ENCODE results near the gene NHLRC2.

The NHLRC2 gene

GRCh38 chr10:113945075-113945686, 90.7 kb downstream of the NHLRC2 start:
- no peak for FAIRE-seq

DNA sequence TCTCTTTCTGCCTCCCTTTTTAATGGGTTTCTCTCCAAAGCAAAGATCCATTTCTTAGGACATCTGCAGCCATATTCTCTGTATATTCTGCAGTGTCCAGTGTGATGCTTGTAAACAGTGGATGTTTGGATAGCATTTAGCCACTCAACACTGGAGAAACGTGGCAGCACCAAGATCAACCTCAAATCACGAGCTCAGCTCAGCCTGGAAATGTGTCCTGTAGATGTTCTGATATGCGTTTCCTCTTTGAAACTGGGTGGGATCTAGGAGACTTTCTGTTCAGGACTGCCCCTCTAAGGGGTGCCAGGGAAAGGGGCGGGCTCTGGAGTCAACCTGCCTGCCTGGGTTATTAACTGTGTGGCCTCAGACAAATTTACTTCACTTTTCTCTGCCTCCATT, 91.2 kb downstream of the NHLRC2 start:
- FAIRE-seq: no peak

DNA sequence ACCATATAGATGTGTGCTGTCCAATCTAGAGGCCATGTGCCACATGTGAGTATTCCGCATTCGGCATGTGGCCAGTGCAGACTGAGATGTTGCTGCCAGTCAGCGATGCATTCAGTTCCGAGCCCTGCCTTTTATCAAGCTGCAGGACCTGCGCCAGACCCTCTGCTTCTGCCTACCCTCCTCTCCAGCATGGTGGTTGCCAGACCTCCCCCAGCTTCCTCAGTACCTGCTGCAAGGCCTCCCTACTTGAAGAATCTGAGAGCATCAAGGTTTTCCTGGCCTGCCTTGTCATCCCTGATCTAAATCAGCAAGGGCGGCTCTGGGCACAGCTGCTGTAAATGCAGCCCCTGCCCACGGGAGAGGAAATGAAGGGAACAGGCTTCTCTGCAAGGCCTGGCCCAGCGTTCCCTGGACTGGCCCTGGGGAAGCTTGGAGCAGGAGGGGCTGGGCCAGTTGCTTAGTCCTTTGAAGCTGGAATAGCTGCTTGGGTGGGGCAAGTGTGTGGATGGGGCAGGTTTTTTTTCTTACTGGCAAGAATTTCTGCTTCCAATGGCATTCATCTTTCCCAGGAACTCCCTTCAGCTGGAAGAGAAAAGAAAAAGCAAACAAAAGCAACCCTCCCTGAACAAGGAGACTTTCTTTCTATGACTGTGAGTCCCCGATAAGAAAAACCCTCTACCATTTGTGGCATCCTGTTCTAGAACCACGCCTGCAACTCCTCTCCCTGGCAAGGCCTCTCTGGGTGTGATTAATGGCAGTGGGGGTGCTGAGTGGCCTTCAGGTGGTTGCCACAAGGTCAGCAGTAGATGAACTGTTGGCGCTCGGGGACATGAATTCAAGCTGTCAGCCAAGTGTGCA, 93.0 kb downstream of the NHLRC2 start:
- FAIRE-seq: no peak

GRCh38 chr10:113948048-113948447, 93.6 kb downstream of the NHLRC2 start:
- no peak for FAIRE-seq

GRCh38 chr10:113950268-113950667, 95.8 kb downstream of the NHLRC2 start:
- no peak for FAIRE-seq

- FAIRE-seq: no peak
Measured at GRCh38 chr10:113953505-113954272, 99.2 kb downstream of the NHLRC2 start.

- no peak for FAIRE-seq
Measured at GRCh38 chr10:113954409-113954808, 99.9 kb downstream of the NHLRC2 start.

- no peak for FAIRE-seq
Measured at GRCh38 chr10:113957013-113957412, 102.6 kb downstream of the NHLRC2 start.

DNA sequence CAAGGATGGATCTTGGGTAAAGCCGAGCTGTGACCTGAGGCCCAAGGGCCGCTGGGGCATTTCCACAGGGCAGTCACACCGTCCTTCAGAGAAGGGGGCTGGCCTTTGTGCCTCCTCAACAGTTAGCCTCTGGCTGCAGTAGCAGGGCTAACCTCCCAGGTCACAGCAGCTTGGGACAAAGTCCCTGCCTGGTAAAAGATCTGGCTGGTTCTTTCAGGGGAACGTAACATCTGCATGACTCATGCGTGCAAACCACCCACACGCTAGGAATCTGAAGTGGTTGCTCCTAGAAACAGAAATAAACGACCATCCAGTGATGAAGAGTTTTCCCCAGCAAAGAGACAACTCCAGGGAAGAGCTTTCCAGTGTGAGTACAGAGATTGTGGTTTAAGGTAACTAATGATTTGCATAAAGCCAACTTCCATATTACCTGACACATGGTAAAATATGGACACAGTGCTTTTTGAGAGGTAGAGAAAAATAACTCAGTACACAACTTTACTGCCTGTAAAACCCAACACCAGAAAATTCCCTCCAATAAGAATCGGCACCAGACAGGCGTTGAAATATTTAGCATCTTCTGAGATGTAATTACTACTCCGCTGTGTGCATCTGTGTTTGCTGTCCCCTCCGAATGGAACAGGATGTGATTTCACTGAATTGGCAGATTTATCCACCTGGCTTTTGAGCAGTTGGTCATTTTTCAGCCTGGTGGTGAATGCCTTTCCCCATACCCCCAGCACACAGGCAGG, 104.3 kb downstream of the NHLRC2 start:
- no peak for FAIRE-seq

GRCh38 chr10:113959383-113959760, 104.9 kb downstream of the NHLRC2 start:
- no peak for FAIRE-seq

- no peak for FAIRE-seq
Measured at GRCh38 chr10:113960617-113961181, 106.2 kb downstream of the NHLRC2 start.

DNA sequence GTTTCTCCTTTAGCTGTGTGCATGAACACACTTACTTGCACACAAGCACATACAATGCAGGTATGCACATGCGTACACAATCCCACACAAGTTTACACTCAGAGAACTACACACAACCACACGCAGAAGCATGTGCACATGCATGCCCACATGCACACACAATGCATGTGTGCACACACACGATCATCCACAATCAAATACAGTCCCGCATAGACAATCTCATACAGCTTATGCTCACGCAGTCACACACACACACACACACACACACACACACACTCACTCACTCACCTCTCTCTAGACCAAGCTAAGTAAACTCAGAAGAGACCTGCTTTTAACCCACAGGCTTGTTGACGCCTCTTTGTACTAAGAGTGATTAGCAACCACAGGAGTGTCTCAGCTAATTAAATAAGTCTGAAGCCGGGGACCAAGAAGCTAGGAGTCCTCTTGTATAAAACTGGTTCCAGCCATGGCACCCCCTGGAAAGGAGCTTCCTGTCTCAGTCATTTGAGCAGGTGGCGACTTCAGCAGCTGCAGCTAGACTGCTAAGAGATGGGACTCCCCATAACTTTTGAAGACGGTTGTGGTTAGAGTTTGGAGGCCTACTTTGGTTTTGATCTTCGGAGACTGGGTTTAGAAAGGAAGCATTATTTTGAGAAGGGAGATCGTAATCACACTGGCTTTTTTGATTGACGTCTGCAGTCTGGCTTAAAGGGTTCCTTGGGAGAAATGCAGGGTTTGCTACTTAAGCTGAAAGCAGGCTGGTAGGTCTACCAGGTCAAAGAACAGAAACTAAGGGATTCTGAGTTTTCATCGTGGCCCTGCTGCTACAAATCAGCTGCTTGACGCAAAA, 106.9 kb downstream of the NHLRC2 start:
- no peak for FAIRE-seq

DNA sequence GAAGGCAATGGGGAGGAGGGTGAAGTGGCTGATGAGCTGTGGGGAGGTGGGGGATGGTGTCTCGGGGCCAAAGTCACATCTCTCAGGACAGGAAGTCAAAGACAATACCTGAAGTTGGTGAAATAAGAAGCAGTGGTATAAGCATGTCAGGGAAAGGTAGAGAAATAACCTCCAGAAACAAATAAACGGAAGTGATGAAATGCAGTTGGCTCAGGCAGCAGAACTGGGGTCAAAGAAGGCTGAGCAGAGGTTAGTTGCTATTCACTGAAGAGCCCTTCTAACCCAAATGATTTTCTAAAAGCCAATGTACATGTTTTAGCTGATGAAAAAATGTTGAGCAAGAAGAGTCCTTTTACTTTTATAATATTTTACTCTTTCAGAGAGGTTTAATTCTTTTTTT, 110.6 kb downstream of the NHLRC2 start:
- FAIRE-seq: no peak

DNA sequence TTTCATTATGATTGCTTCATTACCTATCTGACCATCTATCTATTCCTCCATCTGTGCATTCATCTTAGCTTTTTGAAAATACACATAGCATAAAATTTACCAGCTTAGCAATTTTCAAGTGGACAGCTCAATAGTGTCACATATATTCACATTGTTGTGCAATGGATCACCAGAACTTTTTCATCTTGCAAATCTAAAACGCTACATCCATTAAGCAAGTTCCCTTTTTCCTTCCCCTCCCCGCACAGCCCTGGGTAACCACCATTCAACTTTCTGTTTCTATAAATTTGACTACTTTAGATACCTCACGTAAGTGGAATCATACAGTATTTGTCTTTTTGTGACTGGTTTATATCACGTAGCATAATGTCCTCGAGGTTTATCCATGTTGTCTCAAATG, 111.2 kb downstream of the NHLRC2 start:
- no peak for FAIRE-seq
